HG02973 (cell line): ENCODE measurements around the gene RAB17.

ENCODE experiments used
- ATAC-seq: cut with Tn5 transposase; IDR thresholded peaks from one replicate; pipeline ENCODE4 v1.9.1; 2021; ENCODE audit warnings: moderate library complexity; ENCODE audit not compliant: unreplicated experiment

Gene RAB17

GRCh38 chr2:237565974-237566373 is 24.6 kb downstream of the RAB17 start:
- no peak for ATAC-seq

- no peak for ATAC-seq
Measured at GRCh38 chr2:237564526-237565131, 25.9 kb downstream of the RAB17 start.

- no peak for ATAC-seq
Measured at GRCh38 chr2:237563816-237564215, 26.7 kb downstream of the RAB17 start.

- ATAC-seq: no peak
Measured at GRCh38 chr2:237561221-237561620, 29.3 kb downstream of the RAB17 start.

GRCh38 chr2:237558961-237559641 is 31.4 kb downstream of the RAB17 start:
- no peak for ATAC-seq

GRCh38 chr2:237557633-237558015 is 32.9 kb downstream of the RAB17 start:
- peak; percentile 13 for ATAC-seq

- ATAC-seq: peak; percentile 88
Measured at GRCh38 chr2:237556773-237557632, 33.5 kb downstream of the RAB17 start.

GRCh38 chr2:237555560-237555959 is 35.0 kb downstream of the RAB17 start:
- no peak for ATAC-seq

GRCh38 chr2:237553948-237554347 is 36.6 kb downstream of the RAB17 start:
- no peak for ATAC-seq

- no peak for ATAC-seq
Measured at GRCh38 chr2:237552908-237553307, 37.6 kb downstream of the RAB17 start.

GRCh38 chr2:237551071-237551574 is 39.4 kb downstream of the RAB17 start:
- ATAC-seq: no peak

- no peak for ATAC-seq
Measured at GRCh38 chr2:237549643-237550415, 40.7 kb downstream of the RAB17 start.

- no peak for ATAC-seq
Measured at GRCh38 chr2:237549216-237549615, 41.3 kb downstream of the RAB17 start.

- ATAC-seq: no peak
Measured at GRCh38 chr2:237547841-237548416, 42.6 kb downstream of the RAB17 start.

- no peak for ATAC-seq
Measured at GRCh38 chr2:237546876-237547395, 43.6 kb downstream of the RAB17 start.

- no peak for ATAC-seq
Measured at GRCh38 chr2:237546040-237546875, 44.3 kb downstream of the RAB17 start.

- no peak for ATAC-seq
Measured at GRCh38 chr2:237542001-237542704, 48.4 kb downstream of the RAB17 start.

GRCh38 chr2:237541243-237541642 is 49.3 kb downstream of the RAB17 start:
- no peak for ATAC-seq

- ATAC-seq: no peak
Measured at GRCh38 chr2:237540823-237541222, 49.7 kb downstream of the RAB17 start.
